ENCODE data around the gene QSOX1. TPM values are rescaled to one million over a fixed set of nuclear protein-coding genes. Genes with fewer than 3 reads are reported as not detected.

The QSOX1 gene
- total RNA-seq, 1 donor from 2014 or later: 321 TPM

- no peak for DNase-seq (ENCODE audit: extremely low read depth, low read depth, low spot score)
Observed at GRCh38 chr1:180247580-180247979, 92.9 kb downstream of the QSOX1 start.

GRCh38 chr1:180248176-180248575 lies 93.5 kb downstream of the QSOX1 start:
- no peak for DNase-seq (ENCODE audit: extremely low read depth, low read depth, low spot score)

DNA sequence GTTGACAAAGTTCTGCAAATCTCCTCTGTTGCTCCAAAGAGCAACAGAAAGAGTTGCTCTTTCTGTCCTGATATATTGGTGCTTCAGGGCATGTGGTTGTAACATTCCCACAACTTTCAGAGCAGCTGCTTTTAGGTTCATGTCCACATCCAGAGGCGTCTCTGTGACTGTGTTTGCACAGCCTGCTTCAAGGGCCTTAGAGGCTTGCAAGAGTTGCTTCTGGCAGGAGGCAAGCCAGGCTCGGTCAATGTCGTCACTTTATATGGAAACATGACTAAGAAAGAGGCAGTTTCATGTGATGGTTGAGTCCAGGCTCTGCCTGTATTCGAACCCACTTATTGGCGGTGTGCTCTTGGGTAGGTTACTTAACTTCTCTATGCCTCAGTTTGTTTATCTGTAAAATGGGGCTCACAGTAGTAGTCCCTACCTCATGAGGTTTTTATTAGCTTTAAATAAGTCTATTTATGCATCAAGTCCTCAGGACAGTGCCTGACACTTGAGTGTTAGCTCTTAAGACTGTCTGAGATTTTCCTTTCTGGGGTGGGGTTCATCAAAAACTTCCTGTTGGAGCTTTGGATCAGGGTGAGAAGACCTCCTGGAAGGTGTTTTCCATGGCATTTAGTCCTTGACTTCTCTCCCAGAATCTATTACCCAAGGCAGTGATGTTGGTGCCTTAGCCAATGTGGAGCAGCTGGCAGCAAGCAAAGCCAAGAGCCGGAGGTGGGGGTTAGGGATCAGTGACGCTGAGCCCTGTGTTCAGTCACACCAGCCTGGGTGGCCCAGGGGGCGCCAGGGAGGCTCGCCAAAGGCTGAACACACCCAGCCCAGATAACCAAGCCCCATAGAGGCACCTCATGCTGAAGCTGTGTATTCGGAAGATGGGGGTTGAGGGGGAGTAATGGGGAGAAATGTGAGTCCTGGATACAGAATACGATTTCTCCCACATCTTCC lies 94.3 kb downstream of the QSOX1 start:
- DNase-seq (ENCODE audit: extremely low read depth, low read depth, low spot score): no peak

DNA sequence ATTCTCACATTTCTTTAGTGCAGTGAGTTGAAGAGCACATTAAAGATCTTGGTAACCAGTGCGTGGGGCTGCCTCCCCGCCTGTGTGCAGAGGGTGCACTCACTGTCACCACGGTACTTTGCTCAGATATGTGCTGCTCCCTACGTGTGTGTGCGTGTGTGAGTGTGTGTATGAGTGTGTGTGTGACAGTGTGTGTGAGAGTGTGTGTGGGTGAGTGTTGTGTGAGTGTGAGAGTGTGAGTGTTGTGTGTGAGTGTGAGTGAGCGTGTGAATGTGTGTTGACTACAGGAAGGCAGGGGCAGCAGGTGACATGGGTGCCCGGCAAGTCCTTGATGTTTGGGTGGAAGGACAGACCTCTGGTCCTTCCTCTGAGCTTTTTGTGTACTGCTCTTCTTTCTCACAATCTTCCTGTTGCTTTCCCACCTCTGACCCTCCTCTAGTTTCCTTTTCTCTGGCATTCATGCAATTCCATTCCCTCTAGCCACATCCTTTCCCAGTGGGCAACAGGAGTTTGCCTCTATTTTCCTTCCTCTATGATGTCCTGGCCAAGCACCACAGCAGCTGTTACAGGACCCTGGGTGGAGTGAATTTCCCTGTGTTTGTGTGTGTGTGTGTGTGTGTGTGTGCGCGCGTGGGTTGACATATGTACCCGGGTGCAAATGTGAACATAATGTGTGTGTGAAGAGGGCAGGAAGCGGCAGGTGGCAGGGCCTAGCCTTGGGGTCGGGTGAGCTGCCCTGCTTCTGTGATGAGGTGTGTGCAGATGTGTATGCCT lies 95.2 kb downstream of the QSOX1 start:
- no peak for DNase-seq (ENCODE audit: extremely low read depth, low read depth, low spot score)

- DNase-seq (ENCODE audit: extremely low read depth, low read depth, low spot score): no peak
Observed at GRCh38 chr1:180250499-180250770, 95.8 kb downstream of the QSOX1 start.

DNA sequence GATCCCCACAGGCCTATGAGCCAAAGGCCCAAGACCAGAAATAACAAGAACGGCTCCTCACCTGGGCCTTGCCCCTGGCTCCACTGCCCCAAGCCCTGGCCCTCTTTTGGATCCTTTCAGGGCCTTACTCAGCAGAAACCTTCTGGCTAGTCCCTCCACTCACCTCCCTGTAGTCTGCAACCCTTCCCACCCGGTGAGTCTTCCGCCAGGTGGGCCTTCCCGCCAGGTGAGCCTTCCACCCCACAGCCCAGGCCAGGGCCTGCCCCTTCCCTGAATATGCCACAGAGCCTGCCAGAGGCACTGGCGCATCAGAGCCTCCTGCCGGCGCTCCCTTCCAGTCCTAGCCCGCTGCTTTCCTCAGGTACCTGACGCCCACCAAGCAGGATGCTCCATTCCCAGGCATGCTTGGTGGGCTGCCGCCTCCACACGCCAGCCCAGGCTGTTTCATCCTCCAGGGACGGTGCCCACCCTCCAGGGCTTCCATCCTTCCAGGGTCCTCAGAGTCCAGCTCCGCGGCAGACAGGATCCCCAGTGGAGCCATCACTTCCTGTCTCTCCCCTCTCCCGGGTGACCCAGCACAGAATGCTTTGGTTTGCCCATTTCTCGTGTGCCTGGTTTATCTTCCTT lies 96.3 kb downstream of the QSOX1 start:
- no peak for DNase-seq (ENCODE audit: extremely low read depth, low read depth, low spot score)

DNA sequence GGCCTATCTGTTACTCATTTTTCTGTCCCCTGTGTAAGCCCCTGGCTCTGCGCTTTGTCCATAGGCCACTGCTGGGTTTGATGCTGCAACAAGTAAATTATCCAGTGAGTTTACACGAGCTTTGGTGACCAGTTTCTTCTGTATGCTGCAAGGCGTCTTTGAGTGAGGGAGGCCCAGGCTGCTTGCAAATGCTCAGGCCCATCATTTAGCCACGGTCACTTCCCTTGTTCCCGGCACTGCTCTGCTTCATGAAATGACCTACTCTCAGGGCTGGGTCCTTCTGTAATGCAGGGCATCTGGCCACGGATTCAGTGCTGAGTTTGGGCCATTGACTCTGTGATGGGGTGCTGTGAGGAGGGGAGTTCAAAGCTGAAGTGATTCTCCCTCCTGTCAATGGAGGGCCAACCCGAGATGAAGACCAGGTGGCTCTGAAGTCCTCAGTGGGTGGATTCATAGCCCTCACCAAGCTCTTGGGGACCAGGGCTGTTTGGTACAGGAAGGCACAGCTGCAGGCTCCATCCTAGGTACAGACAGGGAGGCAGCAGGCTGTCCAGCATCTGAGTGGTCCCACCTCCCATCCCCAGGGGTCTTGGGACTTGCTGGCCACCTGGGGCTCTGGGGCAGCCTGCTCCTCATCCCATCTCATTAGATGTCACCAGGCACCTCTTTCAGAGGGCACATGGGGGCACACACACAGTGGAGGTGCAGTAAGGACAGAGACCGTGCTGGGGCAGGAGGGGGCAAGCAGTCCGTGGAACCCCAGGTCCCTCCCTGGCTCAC lies 97.0 kb downstream of the QSOX1 start:
- DNase-seq (ENCODE audit: extremely low read depth, low read depth, low spot score): no peak

GRCh38 chr1:180252638-180253536 lies 98.2 kb downstream of the QSOX1 start:
- DNase-seq (ENCODE audit: extremely low read depth, low read depth, low spot score): peak; percentile 22

Other genes with a start within 250 kb of the QSOX1 start
- 22.1 and 45.1 TPM in 2 replicates for gene CEP350, start 200.1 kb upstream of the QSOX1 start, total RNA-seq
- not detected in 2 replicates for gene LHX4, start 75.4 kb downstream of the QSOX1 start, total RNA-seq